Stomach (tissue), 9 donors: Measurements from ENCODE around the gene TMEM200B. TPM values are rescaled to one million over a fixed set of nuclear protein-coding genes. Genes with fewer than 3 reads are reported as not detected.
A peak's percentile ranks its signal among the peaks of the same experiment; 100 is the strongest.

Experiments
- DNase-seq, 2 donors: peaks; one replicate each; pipeline versions ENCODE4 v3.0.0 to v3.0.0-alpha.2; 2013 to 2019
- H3K27ac ChIP-seq, 5 donors: fragments of 200-600 bp in 4 of 5; sonication (generic) in 4 of 5; one replicate each; pipeline ENCODE4 v1.5.1; 2013 to 2019; ENCODE audit warnings: mild to moderate bottlenecking in 1 of 5, moderate library complexity in 1 of 5
- H3K27me3 ChIP-seq, 3 donors: fragments of 200-600 bp; sonication (generic); one replicate each; pipeline ENCODE4 v1.5.1; 2017 to 2019; ENCODE audit warnings: mixed run types in 1 of 3
- H3K36me3 ChIP-seq, 4 donors: fragments of 200-600 bp; sonication (generic); 1 replicate in 3 of 4; 2 replicates in 1 of 4; pipeline ENCODE4 v1.5.1; 2016 to 2019
- H3K4me1 ChIP-seq, 4 donors: fragments of 200-600 bp; sonication (generic); one replicate each; pipeline ENCODE4 v1.5.1; 2016 to 2019
- H3K4me3 ChIP-seq, 4 donors: fragments of 200-600 bp; sonication (generic) in 3 of 4; one replicate each; pipeline ENCODE4 v1.5.1; 2016 to 2019; ENCODE audit warnings: mild to moderate bottlenecking in 1 of 4
- H3K9me3 ChIP-seq, 4 donors: fragments of 200-600 bp; sonication (generic); one replicate each; pipeline ENCODE4 v1.5.1; 2016 to 2019
- EP300 ChIP-seq: sonication (generic); formaldehyde crosslinking; IDR thresholded peaks from one replicate; pipeline ENCODE4 v1.6.1; 2017; ENCODE audit warnings: antibody characterized with exemption
- POLR2A ChIP-seq, 4 donors: fragments of 450-650 bp; IDR thresholded peaks; one replicate each; pipeline ENCODE4 v1.6.1; 2016; ENCODE audit warnings: antibody characterized with exemption in 4 of 4, control low read depth in 2 of 4, mild to moderate bottlenecking in 1 of 4, moderate library complexity in 1 of 4
- POLR2AphosphoS5 ChIP-seq, 3 donors: sonication (generic); formaldehyde crosslinking; IDR thresholded peaks; one replicate each; pipeline ENCODE4 v1.6.1; 2016; ENCODE audit warnings: antibody characterized with exemption in 3 of 3
- WGBS, 5 donors: extraction: QIAGEN DNeasy Blood & Tissue Kit in 3 of 5; methylation state at CpG; one replicate each; pipeline versions ENCODE4 v1.1.5 to v1.1.7; 2013 to 2018; 5-methylcytosine and 5-hydroxymethylcytosine counted together
- intact Hi-C: fragments of 100-400 bp; cut with DNase I; formaldehyde crosslinking; loops from one replicate; pipeline ENCODE4 v1.15.1; 2023; ENCODE audit warnings: low total_unique reads
- polyA plus RNA-seq, 3 donors: library from polyadenylated mRNA; stranded (reverse); fragments of 200-250 nt; gene quantifications; one replicate each; pipeline ENCODE4 v1.2.3, GENCODE V29; 2013
- total RNA-seq, 5 donors: library from RNA; depleted of rRNA; stranded (reverse); fragments of >200 nt; gene quantifications; one replicate each; pipeline versions ENCODE4 v1.1.0 to v1.2.3, GENCODE V29; 2014 to 2016
- TF ChIP-seq, protein P1 (sequence below), 7 experiments: fragments of 450-650 bp in 4 of 7; fragments of 200-600 bp in 3 of 7; sonication (generic) in 3 of 7; IDR thresholded peaks; one replicate each; pipeline ENCODE4 v1.5.1; 2016 to 2019; ENCODE audit warnings: antibody characterized with exemption in 7 of 7, control low read depth in 2 of 7, mild to moderate bottlenecking in 1 of 7
- donor health status: healthy with polysubstance abuse.
- donor health status: Bipolar disorder and iron deficiency.
- donor health status: healthy.

The TMEM200B gene
- total and polyA plus RNA-seq, 8 donors: 0.45 to 8.3 (median 2.8) TPM; not detected in 3

DNA sequence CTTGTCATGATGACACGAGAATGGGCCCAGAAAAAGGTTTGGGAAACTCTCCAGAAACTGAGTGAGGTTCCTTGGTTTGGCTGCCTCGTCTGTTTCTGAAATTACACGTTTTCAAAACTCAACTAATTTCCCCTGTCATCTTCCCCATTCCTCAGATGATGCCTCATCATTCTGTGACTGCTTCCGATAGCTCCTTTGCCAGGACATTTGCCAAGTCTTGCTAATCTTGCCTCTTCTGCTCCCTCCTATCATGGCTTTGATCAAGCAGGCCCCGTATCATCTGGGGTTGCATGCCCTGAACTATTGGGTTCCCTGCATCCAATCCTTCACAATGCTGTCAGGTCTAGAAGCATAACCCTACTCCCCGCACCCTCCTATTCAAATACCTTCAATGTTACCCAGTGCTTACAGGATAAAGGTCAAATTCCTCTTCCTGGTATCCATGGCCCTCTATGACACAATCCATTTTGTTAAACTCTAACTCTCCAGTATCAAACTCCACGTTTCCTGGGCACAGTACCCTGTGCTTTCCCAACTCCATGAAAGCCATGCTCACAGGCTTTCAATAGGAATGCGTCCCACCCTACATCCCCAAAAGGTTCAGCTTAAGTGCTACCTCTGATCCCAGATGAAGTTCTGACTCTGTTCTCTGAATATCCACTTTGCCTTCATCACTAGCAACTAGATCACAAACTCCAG lies 22.2 kb upstream of the TMEM200B start:
- peaks cover 0 to 11% (median 4%) of the 10 kb centered on the region in 4 donors for H3K4me1 ChIP-seq
- no peak overlapping the region for H3K27ac ChIP-seq
- intact Hi-C loops: no loop called here
- peaks cover 55 to 78% (median 76%) of the 10 kb centered on the region in 4 donors for H3K36me3 ChIP-seq
- no peaks in the 10 kb centered on the region for H3K27me3 ChIP-seq
- TF ChIP-seq POLR2A (IDR thresholded peaks at IDR 0.05) (no peak), POLR2AphosphoS5 (IDR thresholded peaks at IDR 0.05) (peak in 1 of 3 donors; percentile 15), EP300 (no peak)
- TF ChIP-seq, protein P1, sequence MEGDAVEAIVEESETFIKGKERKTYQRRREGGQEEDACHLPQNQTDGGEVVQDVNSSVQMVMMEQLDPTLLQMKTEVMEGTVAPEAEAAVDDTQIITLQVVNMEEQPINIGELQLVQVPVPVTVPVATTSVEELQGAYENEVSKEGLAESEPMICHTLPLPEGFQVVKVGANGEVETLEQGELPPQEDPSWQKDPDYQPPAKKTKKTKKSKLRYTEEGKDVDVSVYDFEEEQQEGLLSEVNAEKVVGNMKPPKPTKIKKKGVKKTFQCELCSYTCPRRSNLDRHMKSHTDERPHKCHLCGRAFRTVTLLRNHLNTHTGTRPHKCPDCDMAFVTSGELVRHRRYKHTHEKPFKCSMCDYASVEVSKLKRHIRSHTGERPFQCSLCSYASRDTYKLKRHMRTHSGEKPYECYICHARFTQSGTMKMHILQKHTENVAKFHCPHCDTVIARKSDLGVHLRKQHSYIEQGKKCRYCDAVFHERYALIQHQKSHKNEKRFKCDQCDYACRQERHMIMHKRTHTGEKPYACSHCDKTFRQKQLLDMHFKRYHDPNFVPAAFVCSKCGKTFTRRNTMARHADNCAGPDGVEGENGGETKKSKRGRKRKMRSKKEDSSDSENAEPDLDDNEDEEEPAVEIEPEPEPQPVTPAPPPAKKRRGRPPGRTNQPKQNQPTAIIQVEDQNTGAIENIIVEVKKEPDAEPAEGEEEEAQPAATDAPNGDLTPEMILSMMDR (IDR thresholded peaks at IDR 0.05): no peak
- peak; percentile 20 to 62 for DNase-seq
- no peaks in the 10 kb centered on the region for H3K9me3 ChIP-seq
- WGBS, 5 donors: 63 to 67% (median 64%) methylated on average over 8 of the region's 8 CpGs
- H3K4me3 ChIP-seq: no peak overlapping the region

DNA sequence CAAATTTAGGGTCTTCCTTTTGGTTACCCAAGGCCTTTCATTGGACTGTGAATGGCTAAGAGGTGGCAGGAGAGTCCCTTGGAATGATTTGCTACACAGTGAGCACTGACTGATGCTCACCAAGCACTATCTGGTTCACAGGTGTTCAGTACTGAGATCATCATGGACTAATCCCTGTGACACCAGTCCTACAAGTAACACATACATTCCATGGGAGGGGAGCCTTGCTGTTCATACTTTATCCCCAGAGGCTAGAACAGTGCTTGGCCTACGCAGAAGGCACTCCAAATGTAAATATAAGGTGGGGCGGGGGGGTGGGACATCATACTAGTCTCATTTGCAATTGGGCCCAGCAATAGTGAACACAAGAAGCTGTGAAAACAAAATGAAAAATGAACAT lies 20.5 kb upstream of the TMEM200B start:
- WGBS, 5 donors: 84 to 98% (median 93%) methylated on average over 2 of the region's 2 CpGs
- Histone ChIP-seq H3K27me3 (no peaks in the 10 kb centered on the region), H3K27ac (no peak overlapping the region), H3K4me3 (no peak overlapping the region), H3K36me3 (peaks cover 38 to 61% (median 59%) of the 10 kb centered on the region in 4 donors), H3K9me3 (no peaks in the 10 kb centered on the region), H3K4me1 (peaks cover 0 to 11% (median 4%) of the 10 kb centered on the region in 4 donors)
- no peak for DNase-seq
- intact Hi-C loops: no loop called here
- no peak for TF ChIP-seq POLR2AphosphoS5 (IDR thresholded peaks at IDR 0.05)
- no peak for TF ChIP-seq POLR2A (IDR thresholded peaks at IDR 0.05)
- TF ChIP-seq, protein P1 (IDR thresholded peaks at IDR 0.05): no peak
- TF ChIP-seq EP300: no peak

DNA sequence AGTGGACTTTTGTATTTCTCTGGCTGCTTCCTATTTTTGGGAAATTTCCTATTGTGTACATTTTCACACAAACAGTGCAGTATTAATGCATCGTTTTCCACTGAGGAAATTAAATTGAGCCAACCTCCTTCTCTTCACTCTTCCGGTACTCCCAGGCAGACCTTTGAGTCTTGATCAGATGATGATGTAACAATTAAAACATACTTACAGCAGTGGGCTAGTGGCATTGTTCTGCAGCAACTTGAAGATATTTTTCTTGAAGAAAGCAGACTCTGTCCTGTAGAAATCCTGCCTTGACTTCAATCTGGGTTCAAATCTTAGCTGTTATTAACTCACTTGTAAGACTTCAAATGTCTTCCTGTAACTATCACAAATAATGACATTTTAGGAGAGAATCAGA lies 19.0 kb upstream of the TMEM200B start:
- intact Hi-C loops: no loop called here
- DNase-seq: no peak
- TF ChIP-seq, protein P1 (IDR thresholded peaks at IDR 0.05): no peak
- TF ChIP-seq POLR2A (IDR thresholded peaks at IDR 0.05): no peak
- TF ChIP-seq POLR2AphosphoS5 (IDR thresholded peaks at IDR 0.05): no peak
- no peak for TF ChIP-seq EP300
- Histone ChIP-seq H3K4me3 (no peak overlapping the region), H3K36me3 (peaks cover 24 to 47% (median 44%) of the 10 kb centered on the region in 4 donors), H3K27me3 (no peaks in the 10 kb centered on the region), H3K9me3 (no peaks in the 10 kb centered on the region), H3K27ac (no peak overlapping the region), H3K4me1 (peaks cover 0 to 11% (median 4%) of the 10 kb centered on the region in 4 donors)
- 82 to 90% (median 87%) methylated on average over 2 of the region's 2 CpGs for WGBS, 5 donors

DNA sequence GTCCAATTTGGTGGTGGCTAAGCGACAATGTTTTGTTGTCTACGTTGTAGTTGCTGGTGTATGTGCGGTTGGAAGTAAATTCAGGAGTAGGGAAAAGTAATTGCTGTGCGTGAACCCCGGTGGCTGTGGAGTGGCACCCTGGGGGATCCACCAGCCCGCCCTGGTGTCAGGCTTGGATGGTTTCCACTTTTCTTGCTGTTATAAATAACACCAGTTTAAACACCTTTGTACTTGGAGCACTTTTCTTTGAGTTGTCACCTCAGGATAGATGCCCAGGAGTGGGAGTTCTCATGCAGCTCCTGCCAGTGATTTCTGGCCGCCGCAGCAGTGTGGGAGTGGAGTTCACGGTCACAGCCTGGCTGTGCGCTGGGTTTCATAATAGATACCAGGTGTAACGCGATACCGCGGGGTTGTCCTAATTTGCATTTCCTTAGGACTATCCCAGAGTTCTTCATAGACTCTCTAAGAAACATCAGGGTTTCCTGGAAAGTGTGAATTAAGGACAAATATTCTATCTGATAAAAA lies 12.8 kb upstream of the TMEM200B start:
- Histone ChIP-seq H3K27ac (no peak overlapping the region), H3K4me1 (peaks cover 0 to 10% (median 7%) of the 10 kb centered on the region in 4 donors), H3K9me3 (no peaks in the 10 kb centered on the region), H3K27me3 (peaks cover 0 to 7% (median 0%) of the 10 kb centered on the region in 3 donors), H3K36me3 (no peaks in the 10 kb centered on the region), H3K4me3 (no peak overlapping the region)
- peak; percentile 41 to 42 for DNase-seq
- TF ChIP-seq POLR2AphosphoS5 (IDR thresholded peaks at IDR 0.05): no peak
- TF ChIP-seq POLR2A (IDR thresholded peaks at IDR 0.05): no peak
- TF ChIP-seq EP300: no peak
- TF ChIP-seq, protein P1 (IDR thresholded peaks at IDR 0.05): no peak
- intact Hi-C loops: no loop called here
- 44 to 62% (median 54%) methylated on average over 14 of the region's 14 CpGs for WGBS, 5 donors
